Body of pancreas (tissue), 4 donors: ENCODE measurements around the gene HRH1. TPM values are rescaled to one million over a fixed set of nuclear protein-coding genes. Genes with fewer than 3 reads are reported as not detected.

Source experiments
- ATAC-seq: fragments of 150-250 bp; one replicate; pipeline ENCODE4 v1.9.1; 2016
- DNase-seq, 4 donors: peaks; one replicate each; pipeline ENCODE4 v3.0.0-alpha.2; 2019
- H3K27ac ChIP-seq, 4 donors: fragments of 200-600 bp; sonication (generic); 1 replicate in 3 of 4; 2 replicates in 1 of 4; pipeline versions ENCODE4 v1.5.1 to v1.6.1; 2016 to 2019; ENCODE audit warnings: mild to moderate bottlenecking in 1 of 4, mixed read lengths in 1 of 4, moderate library complexity in 1 of 4
- H3K27me3 ChIP-seq, 2 donors: fragments of 200-600 bp; sonication (generic); one replicate each; pipeline ENCODE4 v1.6.0; 2016; ENCODE audit warnings: mild to moderate bottlenecking in 1 of 2
- H3K36me3 ChIP-seq, 2 donors: fragments of 200-600 bp; sonication (generic); replicated peaks in 1 of 2; 2 replicates each; pipeline ENCODE4 v1.5.1; 2016; ENCODE audit warnings: low read depth in 2 of 2; ENCODE audit not compliant: insufficient read depth in 1 of 2
- H3K4me1 ChIP-seq: fragments of 200-600 bp; sonication (generic); one replicate; pipeline ENCODE4 v1.6.0; 2016
- H3K4me3 ChIP-seq, 2 donors: fragments of 200-600 bp; sonication (generic); 1 replicate in 1 of 2; 2 replicates in 1 of 2; pipeline ENCODE4 v1.5.1; 2016 to 2019
- H3K9me3 ChIP-seq, 3 donors: fragments of 200-600 bp; sonication (generic); 1 replicate in 2 of 3; 2 replicates in 1 of 3; pipeline ENCODE4 v1.5.1; 2016
- CTCF ChIP-seq, 7 experiments: fragments of 450-650 bp in 4 of 7; fragments of 200-600 bp in 3 of 7; sonication (generic) in 3 of 7; IDR thresholded peaks; one replicate each; pipeline ENCODE4 v1.5.1; 2016 to 2019; ENCODE audit warnings: antibody characterized with exemption in 7 of 7
- POLR2A ChIP-seq, 3 donors: fragments of 450-650 bp; IDR thresholded peaks; one replicate each; pipeline ENCODE4 v1.6.1; 2016; ENCODE audit warnings: antibody characterized with exemption in 3 of 3, mild to moderate bottlenecking in 2 of 3
- WGBS, 2 donors: methylation state at CpG; one replicate each; pipeline ENCODE4 v1.1.5; 2017; 5-methylcytosine and 5-hydroxymethylcytosine counted together
- intact Hi-C: fragments of 100-400 bp; cut with DNase I; formaldehyde crosslinking; loops from one replicate; pipeline ENCODE4 v1.15.1; 2023
- total RNA-seq, 2 donors: library from RNA; depleted of rRNA; stranded (reverse); fragments of >200 nt; gene quantifications; one replicate each; pipeline ENCODE4 v1.1.0, GENCODE V29; 2016

The HRH1 gene
- total RNA-seq, 2 donors from 2014 or later, result 0.66 to 0.78 TPM

GRCh38 chr3:11244121-11244677 is 89.9 kb downstream of the HRH1 start:
- H3K27me3 ChIP-seq, result no peaks in the 10 kb centered on the region
- no peak for TF ChIP-seq POLR2A (IDR thresholded peaks at IDR 0.05)
- TF ChIP-seq CTCF (IDR thresholded peaks at IDR 0.05), result no peak
- H3K9me3 ChIP-seq, result no peaks in the 10 kb centered on the region
- no peak overlapping the region for H3K27ac ChIP-seq
- WGBS, 2 donors, result 14 to 27% methylated on average over 1 of the region's 1 CpG
- no peak overlapping the region for H3K4me3 ChIP-seq
- no peak for DNase-seq
- no peaks in the 10 kb centered on the region for H3K36me3 ChIP-seq
- intact Hi-C loops, result no loop called here
- no peaks in the 10 kb centered on the region for H3K4me1 ChIP-seq
- no peak for ATAC-seq

- TF ChIP-seq POLR2A (IDR thresholded peaks at IDR 0.05) (no peak), CTCF (IDR thresholded peaks at IDR 0.05) (no peak)
- no peak overlapping the region for H3K4me3 ChIP-seq
- H3K9me3 ChIP-seq, result no peaks in the 10 kb centered on the region
- DNase-seq, result no peak
- no peak overlapping the region for H3K27ac ChIP-seq
- no peak for ATAC-seq
- no peaks in the 10 kb centered on the region for H3K36me3 ChIP-seq
- 67 to 70% methylated on average over 8 of the region's 8 CpGs for WGBS, 2 donors
- no peaks in the 10 kb centered on the region for H3K27me3 ChIP-seq
- no peaks in the 10 kb centered on the region for H3K4me1 ChIP-seq
- intact Hi-C loops, result no loop called here
Measured at GRCh38 chr3:11245276-11245675, 91.0 kb downstream of the HRH1 start.

GRCh38 chr3:11245827-11246662 is 91.8 kb downstream of the HRH1 start:
- no peak overlapping the region for H3K4me3 ChIP-seq
- no peaks in the 10 kb centered on the region for H3K27me3 ChIP-seq
- H3K9me3 ChIP-seq, result no peaks in the 10 kb centered on the region
- H3K27ac ChIP-seq, result no peak overlapping the region
- intact Hi-C loops, result no loop called here
- H3K4me1 ChIP-seq, result no peaks in the 10 kb centered on the region
- WGBS, 2 donors, result 74 to 80% methylated on average over 6 of the region's 6 CpGs
- TF ChIP-seq POLR2A (IDR thresholded peaks at IDR 0.05), result no peak
- no peak for TF ChIP-seq CTCF (IDR thresholded peaks at IDR 0.05)
- H3K36me3 ChIP-seq, result no peaks in the 10 kb centered on the region
- ATAC-seq (no peak), DNase-seq (no peak)

GRCh38 chr3:11246663-11246970 is 92.3 kb downstream of the HRH1 start:
- TF ChIP-seq CTCF (IDR thresholded peaks at IDR 0.05) (no peak), POLR2A (IDR thresholded peaks at IDR 0.05) (no peak)
- 87 to 93% methylated on average over 2 of the region's 2 CpGs for WGBS, 2 donors
- ATAC-seq, result no peak

GRCh38 chr3:11247362-11247761 is 93.1 kb downstream of the HRH1 start:
- ATAC-seq (no peak), DNase-seq (no peak)

More at GRCh38 chr3:11246663-11246970, 92.3 kb downstream of the HRH1 start:
- Histone ChIP-seq H3K36me3 (no peaks in the 10 kb centered on the region), H3K4me3 (no peak overlapping the region), H3K4me1 (no peaks in the 10 kb centered on the region), H3K27me3 (no peaks in the 10 kb centered on the region), H3K9me3 (no peaks in the 10 kb centered on the region), H3K27ac (no peak overlapping the region)
- intact Hi-C loops, result no loop called here
- no peak for DNase-seq

More at GRCh38 chr3:11247362-11247761, 93.1 kb downstream of the HRH1 start:
- TF ChIP-seq POLR2A (IDR thresholded peaks at IDR 0.05) (no peak), CTCF (IDR thresholded peaks at IDR 0.05) (no peak)
- H3K36me3 ChIP-seq, result no peaks in the 10 kb centered on the region
- no peaks in the 10 kb centered on the region for H3K4me1 ChIP-seq
- intact Hi-C loops, result no loop called here
- H3K4me3 ChIP-seq, result no peak overlapping the region
- no peaks in the 10 kb centered on the region for H3K27me3 ChIP-seq
- no peaks in the 10 kb centered on the region for H3K9me3 ChIP-seq
- no peak overlapping the region for H3K27ac ChIP-seq
- WGBS, 2 donors, result 55 to 67% methylated on average over 8 of the region's 8 CpGs
